ENCODE results near the gene TAS2R38. TPM values are rescaled to one million over a fixed set of nuclear protein-coding genes. Genes with fewer than 3 reads are reported as not detected.

Gene TAS2R38
- total RNA-seq, 1 donor from 2014 or later, result not detected

DNA sequence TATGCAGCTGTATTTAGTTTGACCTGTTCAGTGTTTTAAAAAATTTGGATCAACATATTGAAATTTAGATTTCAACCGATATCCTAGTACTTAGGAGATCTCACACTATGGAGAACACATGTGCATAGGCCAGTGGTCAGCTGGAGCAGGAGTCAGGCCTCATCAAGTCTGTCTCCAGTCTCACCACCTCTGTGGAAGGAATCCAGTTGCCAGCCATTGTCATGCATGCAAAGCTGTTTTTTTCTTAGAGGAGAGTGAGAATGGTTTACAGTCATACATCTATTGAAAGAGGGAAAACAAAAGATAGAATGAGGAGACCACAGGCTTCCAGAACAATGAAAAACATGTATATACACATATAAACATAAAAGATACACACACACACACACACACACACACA, 19.2 kb downstream of the TAS2R38 start:
- Mint-ChIP-seq H3K36me3 (ENCODE audit: unreplicated experiment) (no peaks in the 10 kb centered on the region), H3K27me3 (ENCODE audit: unreplicated experiment) (peaks cover 4% of the 10 kb centered on the region), H3K27ac (ENCODE audit: unreplicated experiment) (no peak overlapping the region), H3K9me3 (ENCODE audit: unreplicated experiment) (no peaks in the 10 kb centered on the region), H3K4me3 (ENCODE audit: unreplicated experiment) (no peak overlapping the region), H3K4me1 (ENCODE audit: unreplicated experiment) (no peaks in the 10 kb centered on the region)
- TF ChIP-seq, protein P1, sequence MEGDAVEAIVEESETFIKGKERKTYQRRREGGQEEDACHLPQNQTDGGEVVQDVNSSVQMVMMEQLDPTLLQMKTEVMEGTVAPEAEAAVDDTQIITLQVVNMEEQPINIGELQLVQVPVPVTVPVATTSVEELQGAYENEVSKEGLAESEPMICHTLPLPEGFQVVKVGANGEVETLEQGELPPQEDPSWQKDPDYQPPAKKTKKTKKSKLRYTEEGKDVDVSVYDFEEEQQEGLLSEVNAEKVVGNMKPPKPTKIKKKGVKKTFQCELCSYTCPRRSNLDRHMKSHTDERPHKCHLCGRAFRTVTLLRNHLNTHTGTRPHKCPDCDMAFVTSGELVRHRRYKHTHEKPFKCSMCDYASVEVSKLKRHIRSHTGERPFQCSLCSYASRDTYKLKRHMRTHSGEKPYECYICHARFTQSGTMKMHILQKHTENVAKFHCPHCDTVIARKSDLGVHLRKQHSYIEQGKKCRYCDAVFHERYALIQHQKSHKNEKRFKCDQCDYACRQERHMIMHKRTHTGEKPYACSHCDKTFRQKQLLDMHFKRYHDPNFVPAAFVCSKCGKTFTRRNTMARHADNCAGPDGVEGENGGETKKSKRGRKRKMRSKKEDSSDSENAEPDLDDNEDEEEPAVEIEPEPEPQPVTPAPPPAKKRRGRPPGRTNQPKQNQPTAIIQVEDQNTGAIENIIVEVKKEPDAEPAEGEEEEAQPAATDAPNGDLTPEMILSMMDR (IDR thresholded peaks at IDR 0.05), result no peak
- no peak for DNase-seq (ENCODE audit: extremely low spot score, unreplicated experiment)

DNA sequence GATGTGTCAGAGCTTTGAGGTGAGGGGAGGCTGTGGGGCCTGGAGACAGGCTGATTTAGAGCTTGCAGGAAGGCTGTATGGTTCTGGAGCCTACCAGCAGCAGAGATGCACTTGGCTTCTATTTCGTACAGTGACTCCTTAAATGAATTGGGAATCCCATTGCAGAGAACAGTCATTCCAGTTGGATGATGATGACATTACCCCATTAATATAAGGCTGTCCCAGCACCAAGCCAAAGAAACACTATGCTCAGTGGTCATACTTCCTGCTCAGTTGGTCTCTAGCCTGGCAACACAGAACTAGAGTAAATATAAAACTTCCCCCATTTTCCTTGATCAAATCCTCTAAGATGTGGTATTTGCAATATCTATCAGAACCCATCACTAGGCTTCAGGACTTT, 21.1 kb downstream of the TAS2R38 start:
- Mint-ChIP-seq H3K4me1 (ENCODE audit: unreplicated experiment) (no peaks in the 10 kb centered on the region), H3K36me3 (ENCODE audit: unreplicated experiment) (no peaks in the 10 kb centered on the region), H3K9me3 (ENCODE audit: unreplicated experiment) (no peaks in the 10 kb centered on the region), H3K27ac (ENCODE audit: unreplicated experiment) (no peak overlapping the region), H3K27me3 (ENCODE audit: unreplicated experiment) (peaks cover 4% of the 10 kb centered on the region), H3K4me3 (ENCODE audit: unreplicated experiment) (no peak overlapping the region)
- TF ChIP-seq, protein P1 (IDR thresholded peaks at IDR 0.05), result no peak
- DNase-seq (ENCODE audit: extremely low spot score, unreplicated experiment), result no peak

DNA sequence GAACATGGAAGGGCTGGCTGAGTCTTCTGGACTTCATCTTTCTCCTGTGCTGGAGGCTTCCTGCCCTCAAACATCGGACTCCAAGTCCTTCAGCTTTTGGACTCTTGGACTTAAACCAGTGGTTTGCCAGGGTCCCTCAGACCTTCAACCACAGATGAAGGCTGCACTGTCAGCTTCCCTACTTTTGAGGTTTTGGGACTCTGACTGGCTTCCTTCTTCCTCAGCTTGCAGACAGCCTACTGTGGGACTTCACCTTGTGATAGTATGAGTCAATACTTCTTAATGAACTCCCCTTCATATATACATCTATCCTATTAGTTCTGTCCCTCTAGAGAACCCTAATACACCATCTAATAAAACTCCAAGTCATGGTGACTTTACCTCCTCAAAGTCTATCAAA, 22.8 kb downstream of the TAS2R38 start:
- H3K27ac Mint-ChIP-seq (ENCODE audit: unreplicated experiment), result no peak overlapping the region
- peaks cover 4% of the 10 kb centered on the region for H3K27me3 Mint-ChIP-seq (ENCODE audit: unreplicated experiment)
- no peaks in the 10 kb centered on the region for H3K36me3 Mint-ChIP-seq (ENCODE audit: unreplicated experiment)
- no peaks in the 10 kb centered on the region for H3K9me3 Mint-ChIP-seq (ENCODE audit: unreplicated experiment)
- TF ChIP-seq, protein P1 (IDR thresholded peaks at IDR 0.05), result no peak
- H3K4me3 Mint-ChIP-seq (ENCODE audit: unreplicated experiment), result no peak overlapping the region
- no peaks in the 10 kb centered on the region for H3K4me1 Mint-ChIP-seq (ENCODE audit: unreplicated experiment)
- DNase-seq (ENCODE audit: extremely low spot score, unreplicated experiment), result no peak

DNA sequence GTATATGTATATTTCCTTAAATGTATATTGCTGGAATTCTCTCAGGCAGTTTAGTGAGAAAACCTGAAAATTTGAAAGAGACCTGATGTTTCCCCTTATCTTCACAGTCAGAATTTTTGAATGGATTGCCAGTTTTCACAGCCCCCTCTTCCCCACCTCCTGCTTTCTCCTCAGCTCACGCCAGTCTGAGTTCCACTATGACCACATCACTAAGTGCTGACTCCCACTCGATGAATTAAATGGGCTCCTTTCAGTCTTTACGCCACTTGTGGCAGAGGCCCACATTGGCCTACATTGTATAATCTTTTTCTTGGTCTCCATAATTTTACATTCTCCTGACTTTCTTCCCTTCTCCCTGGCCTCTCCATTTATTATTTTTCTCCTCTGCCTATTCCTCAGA, 23.7 kb downstream of the TAS2R38 start:
- H3K36me3 Mint-ChIP-seq (ENCODE audit: unreplicated experiment), result no peaks in the 10 kb centered on the region
- H3K9me3 Mint-ChIP-seq (ENCODE audit: unreplicated experiment), result no peaks in the 10 kb centered on the region
- DNase-seq (ENCODE audit: extremely low spot score, unreplicated experiment), result no peak

DNA sequence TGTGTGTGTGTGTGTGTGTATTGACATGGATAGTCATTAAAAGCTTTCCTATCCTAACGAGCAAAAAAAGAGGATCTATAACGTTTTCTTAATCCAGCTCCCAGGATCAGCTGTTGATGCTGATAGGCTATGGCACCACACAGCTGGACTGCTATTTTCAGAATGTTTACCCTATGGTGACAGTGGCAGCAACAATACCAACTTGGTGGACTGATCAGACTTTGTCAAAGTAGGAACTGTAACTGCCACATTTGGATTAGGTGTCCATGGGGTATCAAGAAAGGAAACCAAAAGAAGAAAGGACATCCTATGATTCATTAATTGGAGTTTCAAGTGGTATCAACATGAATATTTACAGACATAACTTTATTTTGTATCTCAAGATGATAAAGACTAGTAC, 24.1 kb downstream of the TAS2R38 start:
- TF ChIP-seq, protein P1 (IDR thresholded peaks at IDR 0.05), result no peak
- no peak for DNase-seq (ENCODE audit: extremely low spot score, unreplicated experiment)
- H3K9me3 Mint-ChIP-seq (ENCODE audit: unreplicated experiment), result no peaks in the 10 kb centered on the region
- H3K27ac Mint-ChIP-seq (ENCODE audit: unreplicated experiment), result no peak overlapping the region
- peaks cover 4% of the 10 kb centered on the region for H3K27me3 Mint-ChIP-seq (ENCODE audit: unreplicated experiment)
- no peaks in the 10 kb centered on the region for H3K36me3 Mint-ChIP-seq (ENCODE audit: unreplicated experiment)
- no peaks in the 10 kb centered on the region for H3K4me1 Mint-ChIP-seq (ENCODE audit: unreplicated experiment)
- H3K4me3 Mint-ChIP-seq (ENCODE audit: unreplicated experiment), result no peak overlapping the region

More for the DNA sequence above, 23.7 kb downstream of the TAS2R38 start:
- no peak overlapping the region for H3K27ac Mint-ChIP-seq (ENCODE audit: unreplicated experiment)
- no peaks in the 10 kb centered on the region for H3K4me1 Mint-ChIP-seq (ENCODE audit: unreplicated experiment)
- H3K4me3 Mint-ChIP-seq (ENCODE audit: unreplicated experiment), result no peak overlapping the region
- TF ChIP-seq, protein P1 (IDR thresholded peaks at IDR 0.05), result no peak
- H3K27me3 Mint-ChIP-seq (ENCODE audit: unreplicated experiment), result peaks cover 4% of the 10 kb centered on the region

All from osteocyte (in vitro differentiated cells).